Eye (tissue), 1 donor: ENCODE measurements around the gene CCDC191.

ENCODE experiments used
- DNase-seq: peaks from one replicate; pipeline ENCODE4 v3.0.0-alpha.2; 2015

The CCDC191 gene

GRCh38 chr3:113954091-113954685, 102.1 kb downstream of the CCDC191 start:
- DNase-seq = no peak

GRCh38 chr3:113953677-113954076, 102.6 kb downstream of the CCDC191 start:
- DNase-seq = no peak

DNA sequence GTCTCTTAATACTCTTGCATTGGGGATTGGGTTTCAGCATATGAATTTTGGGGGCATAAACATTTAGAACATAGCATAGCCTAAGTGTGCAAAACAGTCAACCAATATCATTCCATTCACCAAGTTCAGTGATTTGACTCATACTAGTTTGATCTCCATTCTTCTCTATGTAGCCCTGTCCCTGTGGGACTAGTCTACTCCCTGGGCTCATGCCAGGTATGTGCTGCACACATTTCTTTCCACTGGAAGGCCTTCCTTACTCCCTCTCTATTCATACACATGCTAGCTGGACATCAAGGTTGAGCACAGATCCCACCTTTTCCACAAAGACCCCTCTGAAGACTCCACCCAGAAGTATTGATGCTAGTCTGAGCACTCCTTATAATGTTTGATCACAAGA, 103.4 kb downstream of the CCDC191 start:
- no peak for DNase-seq

DNA sequence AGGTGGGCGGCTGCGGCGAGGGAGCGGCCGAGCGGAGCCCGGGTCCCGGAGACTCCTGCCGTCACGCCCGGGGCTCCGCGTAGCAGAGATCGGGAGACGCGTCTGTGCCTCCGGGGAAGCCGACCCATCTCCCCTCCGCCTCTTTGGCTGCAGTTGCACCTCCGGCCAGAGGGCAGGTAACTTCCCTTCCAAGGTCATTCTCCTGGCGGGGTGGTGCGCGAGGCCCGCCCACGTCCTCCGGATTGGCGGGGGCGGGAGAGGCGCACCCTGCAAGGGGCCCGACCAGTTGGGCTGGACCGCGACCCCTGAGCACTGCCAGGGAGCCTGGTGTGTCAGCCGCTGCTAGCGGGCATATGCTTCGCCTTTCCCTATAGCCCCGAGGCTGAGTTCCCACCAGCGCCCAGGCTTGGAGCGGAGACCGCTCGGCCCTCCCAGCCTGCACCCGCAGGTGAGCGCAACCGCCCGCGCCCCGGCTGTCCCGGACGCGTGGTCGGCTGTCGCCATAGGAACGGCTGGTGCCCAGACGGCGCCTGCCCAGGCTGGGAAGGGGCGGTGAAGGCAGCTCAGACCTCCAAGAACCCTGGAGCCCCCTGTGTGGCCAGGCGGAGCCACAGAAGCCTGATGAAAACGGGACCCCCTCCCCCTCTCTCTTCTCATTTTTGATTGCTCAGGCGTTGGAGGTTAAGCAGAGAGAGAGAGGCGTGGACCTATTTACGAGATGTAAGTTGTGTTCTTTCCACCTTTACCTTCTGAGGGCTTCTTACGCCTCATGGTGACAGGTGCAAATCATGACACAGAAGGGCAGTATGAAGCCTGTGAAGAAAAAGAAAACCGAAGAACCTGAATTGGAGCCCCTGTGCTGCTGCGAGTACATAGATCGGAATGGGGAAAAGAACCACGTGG, 108.1 kb downstream of the CCDC191 start:
- peak; percentile 66 for DNase-seq

DNA sequence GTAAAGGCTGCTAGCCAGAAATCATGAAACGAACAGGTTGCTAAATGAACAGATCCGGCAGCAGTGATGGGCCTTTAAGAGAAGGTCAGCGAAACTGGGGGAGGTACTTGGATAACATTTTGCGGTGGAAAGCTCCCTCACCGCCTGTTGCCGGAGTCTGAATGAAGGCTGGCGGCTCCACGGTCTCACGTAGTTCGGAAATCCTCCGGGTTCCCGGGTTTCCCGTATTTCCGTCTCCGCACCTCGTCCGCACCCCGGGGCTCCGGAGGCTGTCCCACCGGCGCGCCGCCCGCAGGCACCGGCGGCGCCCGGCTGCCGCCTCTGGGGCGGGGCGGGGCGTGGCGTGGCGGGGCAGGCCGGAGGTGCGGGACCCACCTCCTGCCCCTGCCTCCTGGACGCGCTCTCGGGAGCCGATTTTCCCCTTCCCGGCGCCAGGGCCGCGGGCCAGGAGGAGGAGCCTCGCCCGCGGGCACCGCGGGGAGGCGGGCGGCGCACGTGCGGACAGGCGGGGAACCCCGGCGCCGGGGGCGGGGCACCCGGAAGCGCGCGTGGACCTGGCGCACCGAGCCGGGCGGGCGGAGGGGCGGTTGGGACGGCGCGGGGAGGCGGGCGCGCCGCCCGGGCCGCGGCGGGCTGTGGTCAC, 108.8 kb downstream of the CCDC191 start, which contains the start of gene ZDHHC23:
TSS of gene ZDHHC23 (plus strand) at position 642 of the 643 bp plus-strand sequence. CDS start 790 bp downstream, outside the sequence.
- DNase-seq = peak; percentile 65

DNA sequence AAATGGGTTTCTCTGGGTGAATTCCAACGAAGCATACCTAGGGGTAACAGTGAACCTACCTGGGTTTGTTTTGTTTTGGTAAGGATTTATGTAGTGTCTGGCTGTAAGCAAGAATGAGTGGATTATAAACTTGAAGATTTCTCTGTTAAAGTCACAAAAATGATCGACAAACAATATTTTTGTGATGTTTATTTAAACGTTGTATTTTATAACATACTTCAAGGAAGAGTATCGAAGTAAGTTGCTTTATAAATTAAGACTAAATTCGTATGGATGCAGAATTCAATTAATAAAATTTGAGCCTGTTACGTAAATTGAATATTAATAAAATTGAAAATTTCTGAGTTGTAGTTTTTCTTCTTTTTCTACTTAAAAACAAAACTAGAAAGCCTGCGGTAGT, 109.5 kb downstream of the CCDC191 start:
- DNase-seq = no peak

DNA sequence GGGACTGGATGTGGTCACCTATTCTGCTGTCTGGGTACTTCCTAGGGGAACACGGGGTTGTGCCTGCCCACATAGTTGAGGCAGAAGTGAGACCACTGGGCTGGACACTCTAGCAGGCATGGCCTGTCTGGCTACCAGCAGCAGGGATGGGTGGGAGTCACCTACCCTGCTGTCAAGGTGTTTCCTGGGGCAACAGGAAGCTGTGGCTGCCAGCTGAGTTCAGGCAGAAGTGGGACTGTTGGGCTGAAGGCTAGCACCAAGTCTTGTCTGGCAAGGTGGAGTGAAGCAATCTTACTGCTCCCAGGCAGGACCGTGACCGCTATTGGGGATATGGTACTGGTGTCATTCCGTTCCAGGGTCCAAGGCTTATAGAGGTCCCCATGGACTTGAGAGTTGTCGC, 128.8 kb downstream of the CCDC191 start:
- no peak for DNase-seq

- no peak for DNase-seq
Measured at GRCh38 chr3:113914646-113915045, 141.7 kb downstream of the CCDC191 start.
